HepG2 (cell line): ENCODE results near the gene MRPS7. TPM values are rescaled to one million over a fixed set of nuclear protein-coding genes. Genes with fewer than 3 reads are reported as not detected.
A peak's percentile ranks its signal among the peaks of the same experiment; 100 is the strongest.

ENCODE experiments used
- ASH2L ChIP-seq: fragments of 300-600, 200-600 bp; sonication (generic); IDR thresholded peaks from 2 replicates; pipeline ENCODE4 v1.7.0; 2017; ENCODE audit warnings: low read depth, mild to moderate bottlenecking, moderate library complexity, mixed read lengths, low read length; ENCODE audit not compliant: insufficient read length
- ATF5 ChIP-seq: sonication (generic); formaldehyde crosslinking; IDR thresholded peaks from 2 replicates; pipeline ENCODE4 v1.4.0; 2020; ENCODE audit warnings: mild to moderate bottlenecking, low read depth, missing genetic modification reagents
- BHLHE40 ChIP-seq: IDR thresholded peaks from 2 replicates; pipeline ENCODE4 v1.6.1; 2011; ENCODE audit warnings: low read length, improper control_type of control experiment
- CEBPG ChIP-seq: IDR thresholded peaks from 2 replicates; pipeline ENCODE4 v1.6.1; 2016
- ELF3 ChIP-seq: IDR thresholded peaks from 2 replicates; pipeline ENCODE4 v1.6.1; 2016; ENCODE audit warnings: missing genetic modification reagents, missing compliant biosample characterization
- HBP1 ChIP-seq: IDR thresholded peaks from 2 replicates; pipeline ENCODE4 v1.6.1; 2016; ENCODE audit warnings: low read depth, control low read depth
- HMG20B ChIP-seq: conservative IDR thresholded peaks from 2 replicates; pipeline ENCODE4 v1.6.1; 2016; ENCODE audit warnings: missing genetic modification reagents, missing compliant biosample characterization
- HNRNPLL ChIP-seq: fragments of 200-400 bp; formaldehyde crosslinking; IDR thresholded peaks from 2 replicates; pipeline ENCODE4 v1.6.1; 2017; ENCODE audit warnings: mild to moderate bottlenecking, low read depth, low read length; ENCODE audit not compliant: poor library complexity, severe bottlenecking
- HOXA3 ChIP-seq: sonication (generic); formaldehyde crosslinking; IDR thresholded peaks from 2 replicates; pipeline ENCODE4 v1.5.0; 2020; ENCODE audit warnings: missing genetic modification reagents
- JUND ChIP-seq: sonication (generic); formaldehyde crosslinking; IDR thresholded peaks from 2 replicates; pipeline ENCODE4 v1.8.0; 2022; ENCODE audit warnings: mild to moderate bottlenecking, missing genetic modification reagents
- MEF2D ChIP-seq: sonication (generic); formaldehyde crosslinking; IDR thresholded peaks from 2 replicates; pipeline ENCODE4 v1.5.1; 2020; ENCODE audit warnings: mild to moderate bottlenecking, missing genetic modification reagents
- PCBP1 ChIP-seq: fragments of 200-400 bp; formaldehyde crosslinking; IDR thresholded peaks from 2 replicates; pipeline ENCODE4 v1.6.1; 2017; ENCODE audit warnings: mild to moderate bottlenecking, low read depth, low read length, borderline replicate concordance
- REXO4 ChIP-seq: sonication (generic); formaldehyde crosslinking; IDR thresholded peaks from 2 replicates; pipeline ENCODE4 v1.8.0; 2022; ENCODE audit warnings: missing genetic modification reagents, mild to moderate bottlenecking, borderline replicate concordance
- SP1 ChIP-seq, 2 experiments: fragments of 450-650 bp in 1 of 2; sonication (generic) in 1 of 2; formaldehyde crosslinking in 1 of 2; IDR thresholded peaks; 2 replicates each; pipeline versions ENCODE4 v1.4.0 to v1.6.1; 2016 to 2020; ENCODE audit warnings: missing genetic modification reagents in 1 of 2
- SP4 ChIP-seq: sonication (generic); formaldehyde crosslinking; IDR thresholded peaks from 2 replicates; pipeline ENCODE4 v1.8.1; 2023; ENCODE audit warnings: mild to moderate bottlenecking, missing genetic modification reagents
- STAT5B ChIP-seq: sonication (generic); formaldehyde crosslinking; IDR thresholded peaks from 2 replicates; pipeline ENCODE4 v1.4.0; 2020; ENCODE audit warnings: missing genetic modification reagents
- TCF12 ChIP-seq, 2 experiments: fragments of 450-650 bp in 1 of 2; sonication (generic) in 1 of 2; formaldehyde crosslinking in 1 of 2; IDR thresholded peaks; 2 replicates each; pipeline versions ENCODE4 v1.6.1 to v1.8.0; 2017 to 2022; ENCODE audit warnings: antibody characterized with exemption in 1 of 2, mild to moderate bottlenecking in 1 of 2, missing genetic modification reagents in 1 of 2, moderate library complexity in 1 of 2
- ZFP36L1 ChIP-seq: sonication (generic); formaldehyde crosslinking; IDR thresholded peaks from 2 replicates; pipeline ENCODE4 v1.8.0; 2022; ENCODE audit warnings: mild to moderate bottlenecking, missing genetic modification reagents, moderate library complexity
- ZMAT3 ChIP-seq: sonication (generic); formaldehyde crosslinking; conservative IDR thresholded peaks from 2 replicates; pipeline ENCODE4 v1.7.0; 2021; ENCODE audit warnings: missing genetic modification reagents
- ZMYM4 ChIP-seq: sonication (generic); formaldehyde crosslinking; IDR thresholded peaks from 2 replicates; pipeline ENCODE4 v1.8.1; 2023; ENCODE audit warnings: mild to moderate bottlenecking, missing genetic modification reagents
- ZNF136 ChIP-seq: sonication (generic); formaldehyde crosslinking; IDR thresholded peaks from 2 replicates; pipeline ENCODE4 v1.8.1; 2022; ENCODE audit warnings: low read depth, mild to moderate bottlenecking, moderate library complexity, missing genetic modification reagents
- ZNF224 ChIP-seq: sonication (generic); formaldehyde crosslinking; IDR thresholded peaks from 2 replicates; pipeline ENCODE4 v1.5.0; 2020; ENCODE audit warnings: mild to moderate bottlenecking, missing genetic modification reagents
- ZNF225 ChIP-seq: sonication (generic); formaldehyde crosslinking; IDR thresholded peaks from 2 replicates; pipeline ENCODE4 v1.4.0; 2020; ENCODE audit warnings: mild to moderate bottlenecking, missing genetic modification reagents
- ZNF367 ChIP-seq: sonication (generic); formaldehyde crosslinking; IDR thresholded peaks from 2 replicates; pipeline ENCODE4 v1.4.0; 2020; ENCODE audit warnings: missing genetic modification reagents, borderline replicate concordance
- ZNF496 ChIP-seq: sonication (generic); formaldehyde crosslinking; IDR thresholded peaks from 2 replicates; pipeline ENCODE4 v1.8.1; 2023; ENCODE audit warnings: mild to moderate bottlenecking, moderate library complexity, missing genetic modification reagents; ENCODE audit not compliant: insufficient replicate concordance
- ZNF550 ChIP-seq: sonication (generic); formaldehyde crosslinking; IDR thresholded peaks from 2 replicates; pipeline ENCODE4 v1.4.0; 2020; ENCODE audit warnings: mild to moderate bottlenecking, missing genetic modification reagents, borderline replicate concordance
- ZNF589 ChIP-seq: sonication (generic); formaldehyde crosslinking; conservative IDR thresholded peaks from 2 replicates; pipeline ENCODE4 v1.8.0; 2022; ENCODE audit warnings: mild to moderate bottlenecking, moderate library complexity, missing genetic modification reagents
- ZNF615 ChIP-seq: sonication (generic); formaldehyde crosslinking; IDR thresholded peaks from 2 replicates; pipeline ENCODE4 v1.5.0; 2020; ENCODE audit warnings: mild to moderate bottlenecking, missing genetic modification reagents, borderline replicate concordance
- ZNF768 ChIP-seq: sonication (generic); formaldehyde crosslinking; IDR thresholded peaks from 2 replicates; pipeline ENCODE4 v1.4.0; 2020; ENCODE audit warnings: missing genetic modification reagents
- polyA plus RNA-seq, 8 experiments: library from polyadenylated mRNA; depleted of rRNA in 3 of 8; stranded (reverse) in 7 of 8; unstranded in 1 of 8; fragments of >200 nt; fragmentation: Illumina TruSeq in 4 of 8; extraction: Trizol in 4 of 8; gene quantifications; 2 replicates each; pipeline versions ENCODE4 v1.2.1 to v1.2.3, GENCODE V29; 2011 to 2016; ENCODE audit warnings: low read depth in 4 of 8, missing spikeins in 1 of 8, mixed read lengths in 1 of 8; ENCODE audit not compliant: insufficient read depth in 1 of 8
- total RNA-seq, 5 experiments: library from RNA; depleted of rRNA; stranded (reverse); fragments of >200 nt; fragmentation: Illumina TruSeq; extraction: Trizol; gene quantifications; 2 replicates each; pipeline ENCODE4 v1.2.3, GENCODE V29; 2016; ENCODE audit warnings: low read depth in 1 of 5

Gene MRPS7
- total and polyA plus RNA-seq, 2 of the 13 experiments (the other 11 are each of a cell fraction or from before 2014, with no cell fraction given): 97.0 to 162 TPM

- TF ChIP-seq PCBP1 (0 out of 2 replicates have a peak, but pooled peaks have one; percentile 62), ELF3 (peak; percentile 71; the same call in 1 of the 2 replicates), ZNF615 (CRISPR knock-in tag) (no peak), ZNF550 (CRISPR knock-in tag) (peak; percentile 36; the same call in 1 of the 2 replicates), ASH2L (peak; percentile 49), SP1 (IDR thresholded peaks at IDR 0.05) (no peak), SP1 (CRISPR knock-in tag; IDR thresholded peaks at IDR 0.05) (0 out of 2 replicates have a peak, but pooled peaks have one; percentile 44), ZNF224 (CRISPR knock-in tag) (peak; percentile 53; the same call in 1 of the 2 replicates), ZMYM4 (CRISPR knock-in tag) (0 out of 2 replicates have a peak, but pooled peaks have one; percentile 50), BHLHE40 (peak; percentile 4; the same call in 1 of the 2 replicates), SP4 (no peak), STAT5B (CRISPR knock-in tag) (0 out of 2 replicates have a peak, but pooled peaks have one; percentile 60), HOXA3 (CRISPR knock-in tag) (peak; percentile 53; the same call in 1 of the 2 replicates), HMG20B (CRISPR knock-in tag) (0 out of 2 replicates have a peak, but pooled peaks have one; percentile 15), ZFP36L1 (CRISPR knock-in tag) (no peak), CEBPG (CRISPR knock-in tag) (peak; percentile 90), MEF2D (CRISPR knock-in tag) (peak; percentile 78), REXO4 (CRISPR knock-in tag) (no peak), ZNF496 (no peak), ATF5 (CRISPR knock-in tag) (0 out of 2 replicates have a peak, but pooled peaks have one; percentile 20), ZNF589 (CRISPR knock-in tag) (no peak), HBP1 (CRISPR knock-in tag) (peak; percentile 20; the same call in 1 of the 2 replicates), JUND (CRISPR knock-in tag) (no peak), ZNF367 (CRISPR knock-in tag) (peak; percentile 65; the same call in 1 of the 2 replicates), ZNF225 (peak; percentile 69; the same call in 1 of the 2 replicates), HNRNPLL (peak; percentile 71), ZNF136 (CRISPR knock-in tag) (0 out of 2 replicates have a peak, but pooled peaks have one; percentile 22), ZMAT3 (CRISPR knock-in tag) (peak; percentile 87; the same call in 1 of the 2 replicates), ZNF768 (peak; percentile 34; the same call in 1 of the 2 replicates), TCF12 (IDR thresholded peaks at IDR 0.05) (no peak), TCF12 (CRISPR knock-in tag; IDR thresholded peaks at IDR 0.05) (peak; percentile 23; the same call in 1 of the 2 replicates)
Observed at GRCh38 chr17:75270218-75270965, 8.7 kb downstream of the MRPS7 start (continued).
